Neuronal stem cell (in vitro differentiated cells): ENCODE data around the gene PRICKLE2.
A peak's percentile ranks its signal among the peaks of the same experiment; 100 is the strongest.

Experiments
- DNase-seq: peaks from one replicate; pipeline ENCODE4 v3.0.0-alpha.2; 2013; ENCODE audit warnings: low spot score
- H2AFZ ChIP-seq: one replicate; pipeline ENCODE4 v1.6.1; 2013; ENCODE audit warnings: mild to moderate bottlenecking, low read length, inconsistent platforms
- H2AK5ac ChIP-seq: 2 replicates; pipeline ENCODE4 v1.6.1; 2013; ENCODE audit warnings: low read depth, mild to moderate bottlenecking, inconsistent platforms, low read length, moderate library complexity, mixed read lengths
- H2BK120ac ChIP-seq: 2 replicates; pipeline ENCODE4 v1.6.1; 2013; ENCODE audit warnings: low read depth, mild to moderate bottlenecking, inconsistent platforms, low read length, moderate library complexity, mixed read lengths
- H2BK12ac ChIP-seq: one replicate; pipeline ENCODE4 v1.6.1; 2013; ENCODE audit warnings: low read length, inconsistent platforms
- H2BK15ac ChIP-seq: 2 replicates; pipeline ENCODE4 v1.6.1; 2013; ENCODE audit warnings: mild to moderate bottlenecking, low read length, inconsistent platforms, mixed read lengths
- H2BK5ac ChIP-seq: one replicate; pipeline ENCODE4 v1.6.1; 2013; ENCODE audit warnings: inconsistent platforms, mild to moderate bottlenecking, low read length, moderate library complexity
- H3K14ac ChIP-seq: one replicate; pipeline ENCODE4 v1.6.1; 2013; ENCODE audit warnings: low read length, inconsistent platforms
- H3K18ac ChIP-seq: 2 replicates; pipeline ENCODE4 v1.6.1; 2013; ENCODE audit warnings: low read length, inconsistent platforms
- H3K23ac ChIP-seq: 2 replicates; pipeline ENCODE4 v1.6.1; 2013; ENCODE audit warnings: low read depth, mild to moderate bottlenecking, mixed read lengths, low read length, inconsistent platforms; ENCODE audit not compliant: poor library complexity
- H3K27ac ChIP-seq: replicated peaks from 3 replicates; pipeline ENCODE4 v1.5.1; 2013; ENCODE audit warnings: low read length, inconsistent platforms
- H3K27me3 ChIP-seq, 3 experiments: 2 replicates each; pipeline ENCODE4 v1.6.1; 2013; ENCODE audit warnings: low read length in 3 of 3, mild to moderate bottlenecking in 2 of 3, inconsistent platforms in 1 of 3, low read depth in 1 of 3, mixed read lengths in 1 of 3, moderate library complexity in 1 of 3; ENCODE audit not compliant: control insufficient read depth in 3 of 3, insufficient read depth in 3 of 3
- H3K36me3 ChIP-seq, 2 donors: replicated peaks in 1 of 2; 2 replicates each; pipeline ENCODE4 v1.6.1; 2013; ENCODE audit warnings: low read length in 2 of 2; ENCODE audit not compliant: control insufficient read depth in 2 of 2, insufficient read depth in 2 of 2
- H3K4ac ChIP-seq: 2 replicates; pipeline ENCODE4 v1.6.1; 2013; ENCODE audit warnings: inconsistent platforms, mild to moderate bottlenecking, low read length, moderate library complexity
- H3K4me1 ChIP-seq, 2 donors: 1 replicate in 1 of 2; 2 replicates in 1 of 2; pipeline ENCODE4 v1.6.1; 2013; ENCODE audit warnings: low read length in 2 of 2, low read depth in 1 of 2; ENCODE audit not compliant: control insufficient read depth in 2 of 2, insufficient read depth in 1 of 2
- H3K4me2 ChIP-seq: one replicate; pipeline ENCODE4 v1.6.1; 2013; ENCODE audit warnings: mild to moderate bottlenecking, low read length, inconsistent platforms; ENCODE audit not compliant: insufficient read depth, poor library complexity, severe bottlenecking
- H3K4me3 ChIP-seq, 2 donors: 2 replicates each; pipeline ENCODE4 v1.5.1; 2013; ENCODE audit warnings: low read length in 2 of 2, mild to moderate bottlenecking in 2 of 2, inconsistent platforms in 1 of 2, moderate library complexity in 1 of 2
- H3K79me1 ChIP-seq: one replicate; pipeline ENCODE4 v1.6.1; 2013; ENCODE audit warnings: low read depth, mild to moderate bottlenecking, inconsistent platforms, low read length, moderate library complexity
- H3K9ac ChIP-seq: one replicate; pipeline ENCODE4 v1.6.1; 2013; ENCODE audit warnings: mild to moderate bottlenecking, low read depth, low read length, inconsistent platforms; ENCODE audit not compliant: poor library complexity
- H3K9me3 ChIP-seq, 2 donors: replicated peaks in 1 of 2; 2 replicates each; pipeline versions ENCODE3 to v1.6.1; 2013; ENCODE audit warnings: low read length in 2 of 2, mild to moderate bottlenecking in 2 of 2, inconsistent platforms in 1 of 2, low read depth in 1 of 2, mixed read lengths in 1 of 2, moderate library complexity in 1 of 2; ENCODE audit not compliant: control insufficient read depth in 2 of 2, insufficient read depth in 1 of 2
- H4K8ac ChIP-seq: one replicate; pipeline ENCODE4 v1.6.1; 2013; ENCODE audit warnings: low read depth, mild to moderate bottlenecking, inconsistent platforms, low read length, moderate library complexity
- H4K91ac ChIP-seq: one replicate; pipeline ENCODE4 v1.6.1; 2013; ENCODE audit warnings: low read length, low read depth, mild to moderate bottlenecking, inconsistent platforms; ENCODE audit not compliant: poor library complexity
- WGBS, 2 donors: extraction: QIAGEN DNeasy Blood & Tissue Kit; methylation state at CpG; one replicate each; pipeline ENCODE4 v1.1.7; 2013; ENCODE audit warnings: missing lambda C conversion rate in 2 of 2, mixed read lengths in 1 of 2; ENCODE audit not compliant: insufficient read length in 2 of 2, insufficient replicate concordance in 1 of 2; ENCODE audit errors: extremely low coverage in 2 of 2; 5-methylcytosine and 5-hydroxymethylcytosine counted together

PRICKLE2 gene

DNA sequence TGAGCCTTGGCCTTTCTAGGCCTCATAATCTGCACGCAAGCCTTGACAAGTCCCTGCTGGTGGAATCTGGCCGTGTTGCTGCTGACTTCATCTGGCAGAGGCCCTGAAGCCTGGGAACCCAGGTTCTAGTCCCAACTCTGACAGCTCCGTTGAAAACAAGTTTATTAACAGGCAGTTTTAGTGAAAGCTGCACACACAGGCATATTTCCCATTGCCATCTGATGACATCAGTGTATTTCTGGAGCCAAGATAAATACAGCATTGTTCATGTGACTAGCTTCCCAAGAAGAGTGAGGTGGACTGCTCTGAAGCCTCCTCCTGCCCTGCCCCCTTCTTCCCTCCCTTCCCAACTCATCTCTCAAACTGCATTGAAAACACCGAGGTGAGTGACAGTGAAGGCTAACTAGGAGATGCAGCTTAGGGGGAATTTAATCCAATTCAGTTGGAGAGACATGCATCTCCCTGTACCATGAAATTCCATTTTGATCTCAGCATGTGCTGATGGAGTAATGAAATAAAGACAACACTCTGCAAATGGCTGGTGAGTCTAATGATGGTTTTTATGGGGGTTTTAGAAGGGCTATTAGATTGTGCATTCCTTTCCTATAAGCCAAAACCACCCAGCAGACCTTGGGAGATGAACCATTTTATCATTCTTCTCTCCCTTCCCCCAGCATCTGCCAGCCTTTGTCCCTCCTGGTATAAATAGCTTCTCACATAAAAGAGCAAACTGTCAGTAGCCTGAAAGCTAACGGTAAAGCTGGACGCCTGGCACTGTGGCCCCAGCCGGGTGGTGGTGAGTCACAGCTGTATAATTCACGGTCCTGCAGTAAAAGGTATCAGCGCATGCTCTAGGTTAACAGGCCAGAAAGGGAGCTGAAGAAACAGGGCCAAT lies 38.0 kb downstream of the PRICKLE2 start:
- peak overlapping the region; percentile 33 for H2AFZ ChIP-seq
- DNase-seq: no peak
- no peaks in the 10 kb centered on the region for H3K27me3 ChIP-seq
- no peaks in the 10 kb centered on the region for H3K36me3 ChIP-seq
- H2AK5ac ChIP-seq: no peak overlapping the region
- no peak overlapping the region for H2BK12ac ChIP-seq
- peaks cover 17 to 20% of the 10 kb centered on the region in 2 donors for H3K4me1 ChIP-seq
- H3K14ac ChIP-seq: no peak overlapping the region
- H3K4ac ChIP-seq: no peak overlapping the region
- H2BK5ac ChIP-seq: no peak overlapping the region
- no peak overlapping the region for H3K23ac ChIP-seq
- no CpG with 5 or more reads among the region's 9 CpGs for WGBS, 2 donors
- H3K79me1 ChIP-seq: no peaks in the 10 kb centered on the region
- H3K9me3 ChIP-seq: no peaks in the 10 kb centered on the region
- H4K91ac ChIP-seq: no peak overlapping the region
- H3K18ac ChIP-seq: no peak overlapping the region
- no peak overlapping the region for H3K4me2 ChIP-seq
- no peak overlapping the region for H2BK120ac ChIP-seq
- H4K8ac ChIP-seq: no peak overlapping the region
- H2BK15ac ChIP-seq: no peak overlapping the region
- no peak overlapping the region for H3K9ac ChIP-seq
- H3K27ac ChIP-seq: no peak overlapping the region
- H3K4me3 ChIP-seq: no peak overlapping the region

DNA sequence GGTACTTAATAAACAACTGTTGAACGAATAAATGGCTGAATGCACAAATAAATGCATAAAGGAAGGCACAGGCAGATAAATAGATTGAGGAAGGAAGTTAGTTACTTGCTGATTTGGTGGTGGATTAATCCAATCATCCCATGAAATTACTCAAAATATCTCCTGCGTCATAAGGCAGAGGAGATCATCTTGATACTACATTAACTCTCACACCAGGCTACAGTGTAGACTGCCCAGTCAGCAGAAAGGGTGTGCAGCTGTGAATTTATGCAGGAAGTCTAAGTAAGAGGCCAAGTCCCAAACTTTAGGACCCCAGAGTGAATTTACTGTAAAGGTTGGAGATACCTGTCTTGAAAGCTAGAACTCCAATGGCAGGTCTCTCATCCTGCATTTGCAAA lies 38.6 kb downstream of the PRICKLE2 start:
- no peak overlapping the region for H3K4me3 ChIP-seq
- no peak overlapping the region for H2AK5ac ChIP-seq
- H2BK15ac ChIP-seq: no peak overlapping the region
- no peak overlapping the region for H2BK5ac ChIP-seq
- H3K79me1 ChIP-seq: no peaks in the 10 kb centered on the region
- peaks cover 17 to 20% of the 10 kb centered on the region in 2 donors for H3K4me1 ChIP-seq
- H3K9me3 ChIP-seq: no peaks in the 10 kb centered on the region
- H2BK120ac ChIP-seq: no peak overlapping the region
- H2BK12ac ChIP-seq: no peak overlapping the region
- DNase-seq: no peak
- H3K36me3 ChIP-seq: no peaks in the 10 kb centered on the region
- H3K27ac ChIP-seq: no peak overlapping the region
- H3K23ac ChIP-seq: no peak overlapping the region
- no peak overlapping the region for H3K4ac ChIP-seq
- no peak overlapping the region for H4K8ac ChIP-seq
- H3K14ac ChIP-seq: no peak overlapping the region
- H2AFZ ChIP-seq: peak overlapping the region; percentile 33
- no peak overlapping the region for H3K9ac ChIP-seq
- no peaks in the 10 kb centered on the region for H3K27me3 ChIP-seq
- WGBS, 2 donors: no CpG with 5 or more reads among the region's 2 CpGs
- H3K18ac ChIP-seq: no peak overlapping the region
- H4K91ac ChIP-seq: no peak overlapping the region
- H3K4me2 ChIP-seq: no peak overlapping the region

DNA sequence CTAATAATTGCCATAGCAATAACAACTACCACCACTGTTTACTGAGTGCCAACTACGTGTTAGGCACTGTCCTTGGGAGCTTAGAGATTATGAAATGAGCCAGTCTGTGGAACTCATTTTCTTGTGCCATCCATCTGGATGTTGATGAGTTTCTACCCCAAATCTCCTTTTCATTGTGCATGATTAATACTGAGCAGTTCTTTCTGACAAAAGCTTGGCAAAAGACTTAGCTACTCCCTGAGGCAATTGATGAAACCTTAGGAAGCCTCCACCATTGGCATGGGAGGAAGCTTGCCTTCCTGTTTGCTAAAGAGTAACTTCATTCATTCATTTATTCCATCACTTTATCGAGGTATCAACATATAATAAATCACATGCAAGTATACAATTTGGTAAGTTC lies 39.8 kb downstream of the PRICKLE2 start:
- Histone ChIP-seq H3K9ac (no peak overlapping the region), H2BK120ac (no peak overlapping the region), H3K18ac (no peak overlapping the region), H2BK12ac (no peak overlapping the region), H2BK5ac (no peak overlapping the region), H2BK15ac (no peak overlapping the region), H3K36me3 (no peaks in the 10 kb centered on the region), H3K4ac (no peak overlapping the region), H2AFZ (no peak overlapping the region), H3K23ac (no peak overlapping the region), H4K8ac (no peak overlapping the region), H3K27me3 (no peaks in the 10 kb centered on the region), H3K14ac (no peak overlapping the region), H3K4me3 (no peak overlapping the region), H4K91ac (no peak overlapping the region), H2AK5ac (no peak overlapping the region), H3K4me1 (peaks cover 17 to 20% of the 10 kb centered on the region in 2 donors), H3K79me1 (no peaks in the 10 kb centered on the region), H3K27ac (no peak overlapping the region), H3K4me2 (no peak overlapping the region), H3K9me3 (no peaks in the 10 kb centered on the region)
- DNase-seq: no peak
- no CpG with 5 or more reads among the region's 2 CpGs for WGBS, 2 donors

GRCh38 chr3:64184621-64185020 lies 40.6 kb downstream of the PRICKLE2 start:
- Histone ChIP-seq H2BK5ac (no peak overlapping the region), H2BK15ac (no peak overlapping the region), H2AK5ac (no peak overlapping the region), H2AFZ (no peak overlapping the region), H3K23ac (no peak overlapping the region), H4K91ac (no peak overlapping the region), H2BK120ac (no peak overlapping the region), H3K27ac (no peak overlapping the region), H3K4ac (no peak overlapping the region), H3K27me3 (no peaks in the 10 kb centered on the region), H3K4me3 (no peak overlapping the region), H3K79me1 (no peaks in the 10 kb centered on the region), H3K14ac (no peak overlapping the region), H2BK12ac (no peak overlapping the region), H3K4me1 (peaks cover 17 to 20% of the 10 kb centered on the region in 2 donors), H3K18ac (no peak overlapping the region), H4K8ac (no peak overlapping the region), H3K9me3 (no peaks in the 10 kb centered on the region), H3K9ac (no peak overlapping the region), H3K4me2 (no peak overlapping the region), H3K36me3 (no peaks in the 10 kb centered on the region)
- DNase-seq: no peak
- WGBS, 2 donors: no CpG with 5 or more reads among the region's 3 CpGs
